Fibroblast of skin of right biceps (primary cell): Measurements from ENCODE around the gene CDH5.
"Not testable (repeated sequence)": the region's sequence is repeated elsewhere in the genome, so short reads cannot be mapped to it uniquely, and the experiment has no call there.

Experiments
- DNase-seq: peaks from one replicate; pipeline ENCODE4 v3.0.0-alpha.2; 2013

CDH5 gene, protein sequence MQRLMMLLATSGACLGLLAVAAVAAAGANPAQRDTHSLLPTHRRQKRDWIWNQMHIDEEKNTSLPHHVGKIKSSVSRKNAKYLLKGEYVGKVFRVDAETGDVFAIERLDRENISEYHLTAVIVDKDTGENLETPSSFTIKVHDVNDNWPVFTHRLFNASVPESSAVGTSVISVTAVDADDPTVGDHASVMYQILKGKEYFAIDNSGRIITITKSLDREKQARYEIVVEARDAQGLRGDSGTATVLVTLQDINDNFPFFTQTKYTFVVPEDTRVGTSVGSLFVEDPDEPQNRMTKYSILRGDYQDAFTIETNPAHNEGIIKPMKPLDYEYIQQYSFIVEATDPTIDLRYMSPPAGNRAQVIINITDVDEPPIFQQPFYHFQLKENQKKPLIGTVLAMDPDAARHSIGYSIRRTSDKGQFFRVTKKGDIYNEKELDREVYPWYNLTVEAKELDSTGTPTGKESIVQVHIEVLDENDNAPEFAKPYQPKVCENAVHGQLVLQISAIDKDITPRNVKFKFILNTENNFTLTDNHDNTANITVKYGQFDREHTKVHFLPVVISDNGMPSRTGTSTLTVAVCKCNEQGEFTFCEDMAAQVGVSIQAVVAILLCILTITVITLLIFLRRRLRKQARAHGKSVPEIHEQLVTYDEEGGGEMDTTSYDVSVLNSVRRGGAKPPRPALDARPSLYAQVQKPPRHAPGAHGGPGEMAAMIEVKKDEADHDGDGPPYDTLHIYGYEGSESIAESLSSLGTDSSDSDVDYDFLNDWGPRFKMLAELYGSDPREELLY

DNA sequence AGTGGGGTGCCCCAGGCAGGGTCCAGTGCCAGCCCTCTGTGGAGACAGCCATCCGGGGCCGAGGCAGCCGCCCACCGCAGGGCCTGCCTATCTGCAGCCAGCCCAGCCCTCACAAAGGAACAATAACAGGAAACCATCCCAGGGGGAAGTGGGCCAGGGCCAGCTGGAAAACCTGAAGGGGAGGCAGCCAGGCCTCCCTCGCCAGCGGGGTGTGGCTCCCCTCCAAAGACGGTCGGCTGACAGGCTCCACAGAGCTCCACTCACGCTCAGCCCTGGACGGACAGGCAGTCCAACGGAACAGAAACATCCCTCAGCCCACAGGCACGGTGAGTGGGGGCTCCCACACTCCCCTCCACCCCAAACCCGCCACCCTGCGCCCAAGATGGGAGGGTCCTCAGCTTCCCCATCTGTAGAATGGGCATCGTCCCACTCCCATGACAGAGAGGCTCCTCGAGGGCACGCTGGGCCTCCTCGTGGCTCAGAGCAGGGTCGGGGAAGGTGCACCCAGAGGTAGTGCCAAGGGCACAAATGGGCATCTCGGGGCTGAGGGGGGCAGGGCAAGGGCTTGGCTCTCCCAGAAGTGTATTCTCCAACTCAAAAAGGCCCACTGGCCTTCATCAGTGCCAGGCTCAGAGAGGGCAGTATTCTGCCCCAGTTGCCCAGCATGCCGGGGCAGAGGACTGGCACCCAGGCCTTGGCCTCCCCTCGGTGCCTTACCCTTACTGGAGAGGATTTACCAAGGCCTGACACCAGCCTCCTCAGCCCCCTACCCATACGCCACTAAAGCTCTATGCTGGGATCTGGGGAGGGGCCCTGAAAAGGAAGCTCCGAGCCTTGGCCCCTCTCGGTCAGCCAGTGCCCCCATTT, at the start of gene CDH5:
Gene CDH5 (plus strand): TSS at position 259 of the 867 bp plus-strand sequence. CDS start 12,647 bp downstream, outside the sequence.
- DNase-seq, result no peak

DNA sequence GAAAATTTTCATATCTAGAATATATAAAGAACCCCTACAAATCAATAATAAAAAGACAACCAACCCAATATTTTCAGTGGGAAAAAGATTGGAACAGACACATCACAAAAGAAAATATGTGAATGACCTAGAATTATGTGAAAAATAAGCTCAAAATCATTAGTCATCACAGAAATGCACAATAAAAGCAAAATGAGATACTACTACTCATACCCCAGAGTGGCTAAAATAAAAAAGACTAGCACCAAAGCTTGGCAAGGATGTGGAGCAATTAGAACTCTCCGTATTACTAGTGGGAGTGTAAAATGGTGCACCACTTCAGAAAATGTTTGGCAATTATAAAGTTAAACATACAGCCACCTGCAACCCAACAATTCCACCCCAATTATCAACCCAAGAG, 48.0 kb upstream of the CDH5 start:
- DNase-seq, result no peak

GRCh38 chr16:66320774-66321173, 45.7 kb upstream of the CDH5 start:
- no peak for DNase-seq

- DNase-seq, result no peak
Measured at GRCh38 chr16:66322174-66322573, 44.3 kb upstream of the CDH5 start.

- peak; percentile 16 for DNase-seq
Measured at GRCh38 chr16:66324815-66325515, 41.5 kb upstream of the CDH5 start.

DNA sequence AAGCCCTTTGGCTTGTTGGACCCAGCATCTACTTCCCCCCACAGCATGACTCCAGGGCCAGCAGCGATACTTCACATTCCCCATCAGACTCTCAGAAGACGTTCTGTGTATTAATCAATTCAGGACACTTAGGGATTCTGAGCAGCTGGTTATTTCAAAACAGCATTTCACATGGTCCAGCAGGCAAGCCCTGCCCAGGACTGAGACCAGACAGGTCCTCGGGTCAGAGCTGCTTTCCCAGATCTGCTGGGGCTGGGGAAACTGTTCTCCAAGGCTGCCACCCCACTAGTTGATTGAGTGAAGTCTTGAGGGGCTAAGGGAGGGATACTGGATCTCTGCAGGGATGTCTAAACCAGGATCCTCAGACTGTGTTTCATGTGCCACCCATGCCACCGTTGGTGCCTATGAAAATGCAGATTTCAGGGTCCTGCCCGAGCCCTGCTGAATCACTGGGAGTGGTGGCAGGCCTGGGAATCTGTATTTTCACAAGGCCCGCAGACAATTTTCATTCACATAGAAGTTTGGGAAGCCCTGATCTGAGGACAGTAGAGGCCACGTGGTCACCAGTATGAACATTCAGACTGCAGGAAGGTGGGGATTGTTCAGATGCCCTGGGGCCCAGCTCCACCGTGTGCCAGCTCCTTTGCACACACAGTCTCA, 40.6 kb upstream of the CDH5 start:
- DNase-seq, result no peak

DNA sequence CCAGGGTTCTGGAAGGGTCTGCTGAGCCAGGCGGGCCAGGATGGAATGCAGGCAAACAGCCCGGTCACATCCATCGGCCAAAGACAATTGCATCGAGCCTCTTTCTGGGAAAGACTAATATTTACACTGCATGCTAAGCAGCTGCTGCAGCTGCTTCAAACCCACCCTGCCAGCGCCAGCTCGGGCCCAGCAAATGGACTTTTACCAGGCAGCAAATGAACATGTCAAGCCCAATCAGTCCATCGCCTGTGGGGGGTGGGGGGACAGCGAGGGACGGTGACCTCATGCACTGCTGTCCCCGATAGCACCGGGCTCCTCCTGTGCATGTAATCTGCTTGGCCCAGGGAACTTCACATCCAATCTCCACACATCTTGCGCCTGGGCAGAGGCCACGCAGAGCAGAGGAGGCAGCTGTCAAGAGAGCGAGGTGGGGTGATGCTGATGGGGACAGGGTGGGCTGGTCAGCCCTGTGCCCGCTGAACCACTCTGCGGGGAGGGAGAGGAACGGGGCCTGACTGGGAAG, 39.4 kb upstream of the CDH5 start:
- DNase-seq, result no peak

GRCh38 chr16:66328282-66328681, 38.2 kb upstream of the CDH5 start:
- no peak for DNase-seq

GRCh38 chr16:66331464-66331863, 35.0 kb upstream of the CDH5 start:
- not testable (repeated sequence) for DNase-seq

GRCh38 chr16:66332634-66333610, 33.6 kb upstream of the CDH5 start:
- DNase-seq, result no peak

DNA sequence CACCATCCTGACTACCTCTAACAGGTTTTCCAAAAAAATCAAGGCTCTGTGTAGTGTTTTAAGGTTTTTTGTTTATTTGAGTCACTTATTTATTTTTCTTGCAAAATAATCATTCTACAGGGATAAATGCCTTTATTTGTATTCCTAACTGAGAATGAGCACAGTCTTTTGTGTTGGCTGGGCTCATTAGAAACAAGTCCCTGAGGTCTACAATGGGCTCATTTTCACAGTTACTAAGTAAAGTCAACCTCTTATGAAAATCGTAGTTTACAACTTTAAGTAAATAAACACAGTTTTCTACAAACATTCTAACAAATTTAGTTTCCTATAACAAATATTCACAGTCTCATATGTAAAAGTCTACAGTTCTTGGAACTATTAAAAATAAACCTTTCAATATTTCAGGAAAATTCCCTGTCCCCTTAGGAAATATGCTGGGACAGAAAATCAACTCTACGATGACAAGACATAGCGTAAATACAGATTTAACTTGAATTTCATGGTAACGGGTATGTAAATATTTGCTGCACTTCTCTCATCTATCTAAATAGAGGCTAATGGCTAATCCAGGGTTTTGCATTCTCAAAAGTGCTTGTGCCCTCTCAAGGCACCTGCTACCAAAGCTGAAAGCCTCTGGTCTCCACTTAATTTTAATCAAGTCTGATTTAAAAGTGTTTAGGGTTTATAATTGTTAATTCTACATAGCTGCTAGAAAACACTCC, 31.5 kb upstream of the CDH5 start:
- no peak for DNase-seq

GRCh38 chr16:66335704-66336329, 30.7 kb upstream of the CDH5 start:
- DNase-seq, result peak; percentile 65

- DNase-seq, result no peak
Measured at GRCh38 chr16:66337463-66338188, 28.9 kb upstream of the CDH5 start.

- no peak for DNase-seq
Measured at GRCh38 chr16:66342294-66342900, 24.1 kb upstream of the CDH5 start.

DNA sequence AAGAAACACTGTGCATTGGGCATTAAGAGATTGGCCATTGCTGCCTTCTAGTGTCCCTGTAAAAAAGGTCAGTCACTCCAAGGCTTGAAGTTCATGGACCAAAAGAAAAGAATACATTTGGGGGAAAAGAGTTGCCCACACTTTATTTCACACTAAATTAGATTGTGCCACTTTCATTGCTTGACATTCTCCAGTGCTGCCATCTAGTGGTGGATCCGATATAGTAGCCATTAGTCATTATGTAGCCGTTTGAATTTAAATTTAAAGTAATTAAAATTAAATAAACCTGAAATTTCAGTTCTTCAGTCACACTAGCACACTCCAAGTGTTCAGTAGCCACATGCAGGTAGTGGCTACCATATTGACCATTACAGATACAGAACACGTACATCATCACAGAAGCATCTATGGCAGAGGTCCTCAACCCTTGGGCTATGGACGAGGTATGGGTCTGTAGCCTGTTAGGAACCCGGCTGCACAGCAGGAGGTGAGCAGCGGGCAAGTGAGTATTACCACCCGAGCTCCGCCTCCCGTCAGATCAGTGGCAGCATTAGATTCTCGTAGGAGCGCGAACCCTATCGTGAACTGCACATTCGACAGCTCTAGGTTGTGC, 21.9 kb upstream of the CDH5 start:
- peak; percentile 38 for DNase-seq

DNA sequence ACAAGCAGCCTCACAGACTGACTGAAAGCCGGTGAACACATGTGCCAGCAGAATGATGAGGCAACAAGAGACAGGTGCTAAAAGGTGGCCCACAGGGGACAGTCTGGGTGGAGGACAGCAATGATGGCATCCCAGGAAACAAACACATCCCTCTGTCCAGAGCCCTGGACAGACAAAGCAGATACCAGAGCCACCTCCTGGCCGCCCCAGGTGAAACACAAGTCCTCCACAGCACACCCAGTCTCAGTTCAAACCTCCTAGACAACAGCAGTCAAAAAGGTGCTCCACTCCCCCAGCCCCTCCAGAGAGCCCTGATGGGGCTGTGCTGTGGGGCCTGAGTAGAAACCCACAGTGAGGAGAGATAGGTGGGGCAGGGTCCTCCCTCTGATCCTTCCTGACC, 20.3 kb upstream of the CDH5 start:
- no peak for DNase-seq

DNA sequence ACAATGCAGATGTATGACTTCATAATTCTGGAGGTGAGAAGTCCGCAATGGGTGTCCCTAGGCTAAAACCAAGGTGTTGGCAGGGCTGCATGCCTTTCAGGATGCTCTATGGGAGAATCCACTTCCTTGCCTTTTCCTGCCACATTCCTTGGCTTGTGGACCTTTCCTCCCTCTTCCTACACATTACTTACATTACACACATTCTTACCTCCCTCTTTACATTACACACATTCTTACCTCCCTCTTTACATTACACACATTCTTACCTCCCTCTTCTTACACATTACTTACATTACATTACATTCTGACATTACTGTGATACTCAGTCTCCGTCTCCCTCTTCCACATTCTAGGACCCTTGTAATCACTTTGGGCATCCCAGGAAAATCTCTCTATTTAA, 14.2 kb upstream of the CDH5 start:
- peak; percentile 32 for DNase-seq

DNA sequence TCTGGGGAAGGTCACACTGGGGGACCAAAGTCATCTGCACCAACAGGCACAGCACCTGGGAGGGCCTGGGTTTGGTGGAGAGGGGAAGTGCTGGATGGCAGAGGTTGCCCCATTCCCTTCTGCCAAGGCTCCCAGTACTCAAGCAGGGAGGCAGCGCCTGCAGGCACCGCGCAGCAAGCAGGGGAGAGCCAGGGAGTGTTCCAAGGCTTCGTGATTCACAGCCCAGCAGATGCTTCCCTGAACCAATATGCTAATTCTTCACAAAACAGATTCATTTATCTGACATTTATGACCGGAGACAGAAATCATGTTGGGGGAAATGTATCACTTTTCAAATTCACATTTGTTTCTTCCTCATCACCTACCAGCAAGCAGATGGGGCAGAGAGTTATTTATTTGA, 13.4 kb upstream of the CDH5 start:
- no peak for DNase-seq
